Fibroblast of skin of right quadriceps (primary cell): ENCODE data around the gene PLEKHG4B.

Experiments
- DNase-seq: peaks from one replicate; pipeline ENCODE4 v3.0.0-alpha.2; 2013

Gene PLEKHG4B

GRCh38 chr5:139579-140442 is 47.8 kb downstream of the PLEKHG4B start:
- DNase-seq, result no peak

- DNase-seq, result no peak
These were observed 48.5 kb downstream of the PLEKHG4B start for GRCh38 chr5:140443-140829.

- DNase-seq, result no peak
These were observed 49.2 kb downstream of the PLEKHG4B start for GRCh38 chr5:141211-141610.

- no peak for DNase-seq
These were observed 49.8 kb downstream of the PLEKHG4B start for GRCh38 chr5:141761-142160.

GRCh38 chr5:142246-142810 is 50.4 kb downstream of the PLEKHG4B start:
- DNase-seq, result no peak

GRCh38 chr5:143041-143440 is 51.1 kb downstream of the PLEKHG4B start:
- no peak for DNase-seq

GRCh38 chr5:144941-145340 is 53.0 kb downstream of the PLEKHG4B start:
- DNase-seq, result no peak

GRCh38 chr5:145585-146323 is 53.8 kb downstream of the PLEKHG4B start:
- no peak for DNase-seq

- peak; percentile 28 for DNase-seq
These were observed 55.8 kb downstream of the PLEKHG4B start for GRCh38 chr5:147751-148150.

GRCh38 chr5:149745-150485 is 57.9 kb downstream of the PLEKHG4B start:
- peak; percentile 63 for DNase-seq

- DNase-seq, result no peak
These were observed 58.8 kb downstream of the PLEKHG4B start for GRCh38 chr5:150746-151145.

- no peak for DNase-seq
These were observed 60.1 kb downstream of the PLEKHG4B start for GRCh38 chr5:152077-152476.

GRCh38 chr5:153256-153655 is 61.3 kb downstream of the PLEKHG4B start:
- peak; percentile 59 for DNase-seq

- DNase-seq, result no peak
These were observed 62.3 kb downstream of the PLEKHG4B start for GRCh38 chr5:154236-154635.

GRCh38 chr5:154826-155225 is 62.9 kb downstream of the PLEKHG4B start:
- no peak for DNase-seq

GRCh38 chr5:155651-156410 is 63.9 kb downstream of the PLEKHG4B start:
- no peak for DNase-seq

GRCh38 chr5:156411-157072 is 64.6 kb downstream of the PLEKHG4B start:
- DNase-seq, result no peak

- no peak for DNase-seq
These were observed 65.3 kb downstream of the PLEKHG4B start for GRCh38 chr5:157126-157715.

GRCh38 chr5:157801-158200 is 65.8 kb downstream of the PLEKHG4B start:
- DNase-seq, result no peak

GRCh38 chr5:158807-159447 is 67.0 kb downstream of the PLEKHG4B start:
- no peak for DNase-seq
